SK-N-MC (cell line): ENCODE data around the gene FKBP4.
"Not testable (repeated sequence)": the region's sequence is repeated elsewhere in the genome, so short reads cannot be mapped to it uniquely, and the experiment has no call there.

Experiments used
- EZH2 ChIP-seq: fragments of 200-600 bp; sonication (generic); IDR thresholded peaks from one replicate; pipeline ENCODE4 v1.6.1; 2017; ENCODE audit warnings: antibody characterized with exemption
- FOXP2 ChIP-seq: optimal IDR thresholded peaks from 2 replicates; pipeline ENCODE3; 2011; ENCODE audit warnings: mild to moderate bottlenecking, moderate library complexity; ENCODE audit not compliant: insufficient read depth; ENCODE audit errors: extremely low read length, control extremely low read depth
- POLR2AphosphoS5 ChIP-seq: IDR thresholded peaks from 2 replicates; pipeline ENCODE4 v1.6.1; 2012; ENCODE audit warnings: mild to moderate bottlenecking, low read depth, low read length, borderline replicate concordance

DNA sequence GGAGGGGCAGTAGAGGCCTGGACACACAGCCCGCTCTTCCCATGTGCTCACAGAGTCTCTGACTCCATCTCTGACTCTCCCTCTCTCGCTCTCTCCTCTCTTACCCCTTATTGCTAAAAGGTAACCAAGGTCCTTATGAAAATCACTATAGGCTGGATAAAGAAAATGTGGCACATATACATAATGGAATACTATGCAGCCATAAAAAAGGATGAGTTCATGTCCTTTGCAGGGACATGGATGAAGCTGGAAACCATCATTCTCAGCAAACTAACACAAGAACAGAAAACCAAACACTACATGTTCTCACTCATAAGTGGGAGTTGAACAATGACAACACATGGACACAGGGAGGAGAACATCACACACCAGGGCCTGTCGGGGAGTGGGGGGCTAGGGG, 24.2 kb upstream of the FKBP4 start:
- not testable (repeated sequence) for TF ChIP-seq EZH2, FOXP2, POLR2AphosphoS5
